ENCODE measurements around the gene VASN.

VASN gene

DNA sequence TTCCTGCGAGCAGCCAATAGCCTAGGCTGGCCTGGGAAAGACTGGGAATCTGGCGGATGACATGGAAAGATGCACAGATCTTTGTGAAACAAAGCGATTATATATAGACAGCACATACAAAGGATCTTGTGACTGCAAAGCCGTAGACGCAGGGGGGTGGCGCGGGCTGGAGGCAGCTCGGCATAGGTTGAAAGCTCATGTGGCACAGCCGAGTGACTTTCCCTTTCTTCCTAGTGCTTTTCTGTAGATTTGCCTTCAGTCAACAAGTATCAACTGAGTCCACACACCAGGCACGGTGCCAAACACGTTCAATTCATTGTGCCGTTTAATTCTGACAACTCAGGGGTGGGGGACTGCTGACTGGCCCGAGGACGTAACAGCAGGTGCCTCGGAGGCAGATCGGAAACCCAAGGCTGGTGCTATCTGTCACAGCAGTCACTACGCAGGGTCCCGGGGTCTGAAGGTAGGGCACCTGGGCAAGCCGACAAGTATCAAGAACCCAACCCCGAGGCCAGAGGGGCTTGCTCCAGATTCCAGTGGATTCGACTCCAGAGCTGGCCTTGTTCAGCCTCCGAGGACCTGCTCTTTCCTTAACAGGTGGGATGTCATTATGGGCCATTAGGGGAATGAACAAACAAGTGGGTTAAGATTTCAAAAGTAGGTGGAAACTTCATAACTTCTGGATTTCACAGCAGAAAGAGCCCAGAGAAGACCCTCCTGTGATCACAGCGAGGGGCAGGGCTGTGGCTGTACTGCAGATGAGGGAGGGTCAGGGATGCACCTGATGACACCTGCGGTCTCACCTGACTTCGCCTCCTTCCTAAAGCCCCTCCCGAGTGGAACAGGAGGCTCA, 26.4 kb upstream of the VASN start:
- peak overlapping the region; percentile 98 for H3K27ac ChIP-seq
- no peaks in the 10 kb centered on the region for H3K27me3 ChIP-seq
- H3K4me3 ChIP-seq (ENCODE audit: low read depth in 1 of 2, low read length in 1 of 2), result peak overlapping the region; percentile 63 to 65
- no peaks in the 10 kb centered on the region for H3K9me3 ChIP-seq
- peaks cover 55 to 57% of the 10 kb centered on the region in 2 experiments for H3K4me1 ChIP-seq (ENCODE audit: control insufficient read depth in 1 of 2, insufficient read depth in 1 of 2, low read depth in 1 of 2, low read length in 1 of 2)
- H3K36me3 ChIP-seq, result peaks cover 18% of the 10 kb centered on the region
- TF ChIP-seq, protein P1, sequence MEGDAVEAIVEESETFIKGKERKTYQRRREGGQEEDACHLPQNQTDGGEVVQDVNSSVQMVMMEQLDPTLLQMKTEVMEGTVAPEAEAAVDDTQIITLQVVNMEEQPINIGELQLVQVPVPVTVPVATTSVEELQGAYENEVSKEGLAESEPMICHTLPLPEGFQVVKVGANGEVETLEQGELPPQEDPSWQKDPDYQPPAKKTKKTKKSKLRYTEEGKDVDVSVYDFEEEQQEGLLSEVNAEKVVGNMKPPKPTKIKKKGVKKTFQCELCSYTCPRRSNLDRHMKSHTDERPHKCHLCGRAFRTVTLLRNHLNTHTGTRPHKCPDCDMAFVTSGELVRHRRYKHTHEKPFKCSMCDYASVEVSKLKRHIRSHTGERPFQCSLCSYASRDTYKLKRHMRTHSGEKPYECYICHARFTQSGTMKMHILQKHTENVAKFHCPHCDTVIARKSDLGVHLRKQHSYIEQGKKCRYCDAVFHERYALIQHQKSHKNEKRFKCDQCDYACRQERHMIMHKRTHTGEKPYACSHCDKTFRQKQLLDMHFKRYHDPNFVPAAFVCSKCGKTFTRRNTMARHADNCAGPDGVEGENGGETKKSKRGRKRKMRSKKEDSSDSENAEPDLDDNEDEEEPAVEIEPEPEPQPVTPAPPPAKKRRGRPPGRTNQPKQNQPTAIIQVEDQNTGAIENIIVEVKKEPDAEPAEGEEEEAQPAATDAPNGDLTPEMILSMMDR (IDR thresholded peaks at IDR 0.05), result no peak

DNA sequence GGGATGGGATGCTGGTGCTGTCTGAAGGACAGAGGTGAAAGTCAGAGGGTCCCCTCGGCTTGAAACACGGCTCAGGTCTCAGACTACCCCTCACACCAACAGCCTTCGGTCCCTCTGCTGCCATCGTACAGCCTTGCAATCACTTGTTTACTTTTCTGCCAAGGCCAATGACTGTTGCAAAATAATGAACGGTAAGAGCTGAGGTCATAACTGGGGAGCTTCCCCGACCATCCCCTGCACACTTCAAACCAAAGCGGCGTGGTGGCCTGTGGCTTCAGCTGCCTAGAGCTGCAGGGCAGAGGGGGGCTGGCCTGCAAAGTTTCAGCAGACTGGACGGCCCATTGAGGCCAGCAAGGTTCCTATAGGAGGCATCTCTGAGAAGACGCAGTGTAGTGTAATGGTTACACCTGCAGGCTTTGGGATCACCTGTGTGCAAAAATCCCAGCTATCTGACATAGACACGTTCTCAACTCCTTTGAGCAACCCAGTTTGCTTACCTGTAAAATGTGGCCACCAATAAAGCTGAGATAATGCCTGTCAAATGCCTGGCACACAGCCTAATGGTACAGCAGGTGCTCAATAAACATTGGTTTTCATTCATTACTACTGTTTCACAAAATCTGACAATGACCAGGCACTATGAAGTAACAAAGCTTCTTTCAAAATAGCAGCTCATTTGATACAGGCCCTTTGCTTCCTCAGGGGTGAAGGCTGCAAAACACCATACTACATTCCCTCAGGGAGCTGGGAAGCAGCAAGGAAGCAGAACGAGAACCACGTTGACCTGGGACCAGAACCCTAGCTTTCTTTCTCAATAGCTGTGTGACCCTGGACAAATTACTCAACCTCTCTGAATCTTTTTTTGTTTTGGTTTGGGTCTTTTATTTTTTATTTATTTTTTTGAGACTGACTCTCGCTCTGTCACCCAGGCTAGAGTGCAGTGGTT, 25.5 kb upstream of the VASN start:
- TF ChIP-seq, protein P1 (IDR thresholded peaks at IDR 0.05), result peak; percentile 21
- Histone ChIP-seq H3K27ac (peak overlapping the region; percentile 98), H3K9me3 (no peaks in the 10 kb centered on the region), H3K36me3 (peaks cover 9% of the 10 kb centered on the region), H3K4me3 (ENCODE audit: low read depth in 1 of 2, low read length in 1 of 2) (peak overlapping the region; percentile 63 to 65), H3K27me3 (no peaks in the 10 kb centered on the region), H3K4me1 (ENCODE audit: control insufficient read depth in 1 of 2, insufficient read depth in 1 of 2, low read depth in 1 of 2, low read length in 1 of 2) (peaks cover 63 to 64% of the 10 kb centered on the region in 2 experiments)

DNA sequence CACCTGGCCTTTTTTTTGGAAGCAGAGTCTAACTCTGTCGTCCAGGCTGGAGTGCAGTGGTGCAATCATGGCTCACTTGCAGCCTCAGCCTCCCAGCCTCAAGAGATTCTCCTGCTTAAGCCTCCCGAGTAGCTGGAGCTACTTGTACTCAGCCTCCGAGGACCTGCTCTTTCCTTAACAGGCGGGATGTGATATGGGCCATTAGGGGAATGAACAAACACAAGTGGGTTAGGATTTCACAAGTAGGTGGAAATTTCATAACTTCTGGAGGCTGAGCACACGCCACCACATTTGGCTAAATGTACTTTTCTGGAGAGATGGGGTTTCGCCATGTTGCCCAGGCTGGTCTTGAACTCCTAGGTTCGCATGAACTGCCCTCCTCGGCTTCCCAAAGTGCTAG, 24.6 kb upstream of the VASN start:
- Histone ChIP-seq H3K4me3 (ENCODE audit: low read depth in 1 of 2, low read length in 1 of 2) (peak overlapping the region; percentile 63 to 65), H3K27me3 (no peaks in the 10 kb centered on the region), H3K27ac (peak overlapping the region; percentile 98), H3K36me3 (peaks cover 5% of the 10 kb centered on the region), H3K4me1 (ENCODE audit: control insufficient read depth in 1 of 2, insufficient read depth in 1 of 2, low read depth in 1 of 2, low read length in 1 of 2) (peaks cover 68 to 72% of the 10 kb centered on the region in 2 experiments), H3K9me3 (no peaks in the 10 kb centered on the region)
- TF ChIP-seq, protein P1 (IDR thresholded peaks at IDR 0.05), result no peak

DNA sequence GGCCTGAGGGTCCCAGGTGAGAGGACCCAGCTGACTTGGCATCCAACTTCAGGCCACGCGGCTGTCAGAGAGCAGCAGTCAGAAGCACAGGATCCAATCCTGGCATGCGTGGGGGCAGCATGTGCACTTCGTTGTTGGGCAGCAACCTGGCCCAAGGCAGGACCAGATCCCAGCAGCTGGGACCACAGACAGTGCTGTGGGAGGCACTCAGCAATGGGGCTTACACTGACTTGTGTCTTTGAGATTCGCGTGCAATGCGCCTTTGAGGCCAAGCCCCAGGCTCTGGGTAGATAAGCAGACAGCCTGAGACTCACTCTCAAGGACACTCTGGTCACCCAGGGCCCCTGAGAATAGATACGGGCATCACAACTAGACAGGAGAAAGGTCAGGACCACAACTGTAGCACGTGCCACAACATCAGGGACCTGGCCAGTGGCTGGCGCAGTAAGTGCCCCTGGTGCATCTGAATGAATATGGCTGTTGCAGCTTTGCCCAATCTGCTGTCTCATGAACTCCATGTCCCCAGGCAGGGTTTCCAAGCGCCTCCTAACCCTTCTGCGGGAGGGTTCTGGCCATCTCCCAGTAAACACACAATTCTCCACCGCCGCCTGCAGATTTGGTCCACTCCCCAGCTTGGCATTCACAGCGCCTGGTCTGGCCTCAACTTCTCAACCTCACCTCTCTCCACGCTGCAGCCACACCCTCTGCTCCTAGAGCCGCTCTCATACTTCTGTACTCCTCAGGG, 23.7 kb upstream of the VASN start:
- no peaks in the 10 kb centered on the region for H3K27me3 ChIP-seq
- H3K36me3 ChIP-seq, result peaks cover 6% of the 10 kb centered on the region
- H3K9me3 ChIP-seq, result no peaks in the 10 kb centered on the region
- H3K4me3 ChIP-seq (ENCODE audit: low read depth in 1 of 2, low read length in 1 of 2), result peak overlapping the region; percentile 63 to 65
- H3K4me1 ChIP-seq (ENCODE audit: control insufficient read depth in 1 of 2, insufficient read depth in 1 of 2, low read depth in 1 of 2, low read length in 1 of 2), result peaks cover 68 to 72% of the 10 kb centered on the region in 2 experiments
- H3K27ac ChIP-seq, result peak overlapping the region; percentile 98
- TF ChIP-seq, protein P1 (IDR thresholded peaks at IDR 0.05), result no peak

DNA sequence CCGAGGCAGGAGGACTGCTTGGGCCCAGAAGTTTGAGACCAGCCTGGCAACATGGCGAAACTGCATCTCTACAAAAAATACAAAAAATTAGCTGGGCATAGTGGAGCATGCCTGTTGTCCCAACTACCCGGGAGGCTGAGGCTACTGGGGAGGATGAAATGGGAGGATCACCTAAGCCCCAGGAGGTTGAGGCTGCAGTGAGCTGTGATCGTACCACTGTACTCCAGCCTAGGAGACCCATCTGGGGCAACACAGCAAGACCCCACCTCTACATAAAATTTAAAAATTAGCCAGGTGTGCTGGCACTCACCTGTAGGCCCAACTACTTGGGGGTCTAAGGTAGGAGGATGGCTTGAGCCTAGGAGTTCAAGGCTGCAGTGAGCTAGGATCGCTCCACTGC, 22.3 kb upstream of the VASN start:
- peak overlapping the region; percentile 55 for H3K27ac ChIP-seq
- no peak overlapping the region for H3K4me3 ChIP-seq (ENCODE audit: low read depth in 1 of 2, low read length in 1 of 2)
- peaks cover 15% of the 10 kb centered on the region for H3K36me3 ChIP-seq
- H3K9me3 ChIP-seq, result no peaks in the 10 kb centered on the region
- TF ChIP-seq, protein P1 (IDR thresholded peaks at IDR 0.05), result no peak
- H3K4me1 ChIP-seq (ENCODE audit: control insufficient read depth in 1 of 2, insufficient read depth in 1 of 2, low read depth in 1 of 2, low read length in 1 of 2), result peaks cover 69 to 72% of the 10 kb centered on the region in 2 experiments
- no peaks in the 10 kb centered on the region for H3K27me3 ChIP-seq

Measured in neutrophil (primary cell).